A549 (cell line): Measurements from ENCODE around the gene KRT33B. TPM values are rescaled to one million over a fixed set of nuclear protein-coding genes. Genes with fewer than 3 reads are reported as not detected.
"Not testable (repeated sequence)": the region's sequence is repeated elsewhere in the genome, so short reads cannot be mapped to it uniquely, and the experiment has no call there.

ENCODE experiments used
- ATAC-seq, 2 experiments: fragments of 200-7000 bp in 1 of 2; fragments of >200 bp in 1 of 2; cut with Nextera tagmentation in 1 of 2; cut with Tn5 transposase in 1 of 2; 3 replicates each; pipeline versions ENCODE4 v1.8.0 to v1.9.1; 2018 to 2020; ENCODE audit warnings: mild to moderate bottlenecking in 1 of 2, moderate library complexity in 1 of 2
- CTCF ChIA-PET: fragments of 300-600 bp; sonication (Branson Sonifier 250); formaldehyde crosslinking; extraction: SDS; loops from one replicate; lab custom pipeline; 2021; ENCODE audit warnings: antibody characterized with exemption, inconsistent platforms; lab: Yijun Ruan, JAX
- POLR2A ChIA-PET: fragments of 350-600 bp; formaldehyde crosslinking; extraction: SDS; loops from one replicate; lab custom pipeline; 2021; ENCODE audit warnings: antibody characterized with exemption, inconsistent platforms; lab: Yijun Ruan, JAX
- DNase-seq, 2 experiments: peaks; one replicate each; pipeline versions ENCODE4 v3.0.0 to v3.0.0-alpha.2; 2011 to 2016; ENCODE audit warnings: low read depth in 1 of 2, low spot score in 1 of 2
- FAIRE-seq: peaks from 2 replicates; lab custom pipeline; 2011; peaks lifted over from hg19 to GRCh38; lab: Jason Lieb, UNC
- H3K27ac ChIP-seq, 2 experiments: fragments of >200 bp; sonication (Bioruptor Twin); formaldehyde crosslinking; 3 replicates each; pipeline ENCODE4 v1.5.1; 2016 to 2017
- H3K4me1 ChIP-seq: fragments of >200 bp; sonication (Bioruptor Twin); formaldehyde crosslinking; 3 replicates; pipeline ENCODE4 v1.6.1; 2016
- H3K4me2 ChIP-seq: fragments of >200 bp; sonication (Bioruptor Twin); formaldehyde crosslinking; 3 replicates; pipeline ENCODE4 v1.6.1; 2016
- H3K4me3 ChIP-seq: fragments of >200 bp; sonication (Bioruptor Twin); formaldehyde crosslinking; 3 replicates; pipeline ENCODE4 v1.5.1; 2016
- H3K9me3 ChIP-seq: fragments of >200 bp; sonication (Bioruptor Twin); formaldehyde crosslinking; 3 replicates; pipeline ENCODE4 v1.6.1; 2016
- CBX2 ChIP-seq: fragments of 200-600 bp; sonication (generic); IDR thresholded peaks from 2 replicates; pipeline ENCODE4 v1.6.1; 2016; ENCODE audit warnings: low read depth, mild to moderate bottlenecking, borderline replicate concordance
- CHD2 ChIP-seq: fragments of 150-350 bp; IDR thresholded peaks from 2 replicates; pipeline ENCODE4 v1.6.1; 2014; ENCODE audit warnings: low read length; ENCODE audit not compliant: partially characterized antibody
- FOSB ChIP-seq: fragments of 250-450 bp; sonication (Bioruptor Pico); IDR thresholded peaks from 2 replicates; pipeline ENCODE4 v1.5.0; 2020; ENCODE audit warnings: mild to moderate bottlenecking, moderate library complexity
- FOSL2 ChIP-seq, 2 experiments: fragments of 450-650 bp in 1 of 2; fragments of >200 bp in 1 of 2; sonication (Bioruptor Twin) in 1 of 2; formaldehyde crosslinking; IDR thresholded peaks; 2 replicates each; pipeline versions ENCODE4 v1.5.0 to v1.6.1; 2016 to 2020; ENCODE audit warnings: mild to moderate bottlenecking in 1 of 2, moderate library complexity in 1 of 2
- FOXS1 ChIP-seq: fragments of 250-450 bp; sonication (Bioruptor Pico); IDR thresholded peaks from 2 replicates; pipeline ENCODE4 v1.5.0; 2020; ENCODE audit warnings: mild to moderate bottlenecking, moderate library complexity
- GATA3 ChIP-seq: IDR thresholded peaks from 2 replicates; pipeline ENCODE4 v1.6.1; 2012; ENCODE audit warnings: borderline replicate concordance
- JUNB ChIP-seq: fragments of >200 bp; sonication (Bioruptor Twin); formaldehyde crosslinking; IDR thresholded peaks from 2 replicates; pipeline ENCODE4 v1.6.1; 2016
- KDM1A ChIP-seq: fragments of 200-600 bp; sonication (generic); IDR thresholded peaks from 2 replicates; pipeline ENCODE4 v1.6.1; 2016; ENCODE audit warnings: low read depth, mild to moderate bottlenecking
- KDM5A ChIP-seq: fragments of 200-600 bp; sonication (generic); IDR thresholded peaks from 2 replicates; pipeline ENCODE4 v1.6.1; 2016; ENCODE audit warnings: antibody characterized with exemption, mild to moderate bottlenecking
- MAFK ChIP-seq: fragments of 450-650 bp; IDR thresholded peaks from 2 replicates; pipeline ENCODE4 v1.6.1; 2014; ENCODE audit not compliant: partially characterized antibody
- MAZ ChIP-seq: fragments of 150-350 bp; IDR thresholded peaks from 2 replicates; pipeline ENCODE4 v1.6.1; 2014; ENCODE audit warnings: antibody characterized with exemption, low read depth, low read length, borderline replicate concordance
- MYC ChIP-seq: IDR thresholded peaks from 2 replicates; pipeline ENCODE4 v1.6.1; 2012; ENCODE audit warnings: mild to moderate bottlenecking, inconsistent platforms, low read length, improper control_type of control experiment, borderline replicate concordance
- NFE2L2 ChIP-seq: fragments of 150-350 bp; conservative IDR thresholded peaks from 2 replicates; pipeline ENCODE4 v1.6.1; 2014; ENCODE audit warnings: low read length
- NPAS2 ChIP-seq: fragments of 250-450 bp; sonication (Bioruptor Pico); IDR thresholded peaks from 2 replicates; pipeline ENCODE4 v1.8.0; 2022; ENCODE audit warnings: mild to moderate bottlenecking, moderate library complexity, borderline replicate concordance
- NR3C1 ChIP-seq: fragments of >200 bp; sonication (Bioruptor Twin); formaldehyde crosslinking; IDR thresholded peaks from 3 replicates; pipeline ENCODE4 v1.6.1; 2017
- POLR2A ChIP-seq: IDR thresholded peaks from 2 replicates; pipeline ENCODE4 v1.6.1; 2012; ENCODE audit warnings: mild to moderate bottlenecking, low read length
- POLR2AphosphoS2 ChIP-seq: conservative IDR thresholded peaks from 2 replicates; pipeline ENCODE4 v1.6.1; 2012; ENCODE audit warnings: low read length, improper control_type of control experiment, inconsistent platforms
- RAD21 ChIP-seq, 2 experiments: fragments of >200 bp in 1 of 2; sonication (Bioruptor Twin) in 1 of 2; formaldehyde crosslinking in 1 of 2; IDR thresholded peaks in 1 of 2; conservative IDR thresholded peaks in 1 of 2; 2 replicates in 1 of 2; 3 replicates in 1 of 2; pipeline ENCODE4 v1.6.1; 2012 to 2018; ENCODE audit warnings: inconsistent platforms in 1 of 2
- RFX5 ChIP-seq: fragments of 450-650 bp; IDR thresholded peaks from 2 replicates; pipeline ENCODE4 v1.7.1; 2014; ENCODE audit warnings: antibody characterized with exemption, mild to moderate bottlenecking, moderate library complexity
- ZC3H11A ChIP-seq: fragments of 450-650 bp; IDR thresholded peaks from 2 replicates; pipeline ENCODE4 v1.6.1; 2014; ENCODE audit warnings: antibody characterized with exemption, mild to moderate bottlenecking
- WGBS: methylation state at CpG from one replicate; pipeline ENCODE4 v1.1.6; 2017; ENCODE audit errors: missing lambda C conversion rate; 5-methylcytosine and 5-hydroxymethylcytosine counted together
- polyA plus RNA-seq, 4 experiments: library from polyadenylated mRNA; depleted of rRNA in 3 of 4; stranded (reverse); fragments of >200 nt; fragmentation: RNase III in 1 of 4; extraction: RNeasy Plus Mini Kit Qiagen cat#74134 plus additional on column Dnase treatment in 1 of 4; gene quantifications; 2 replicates in 3 of 4; 3 replicates in 1 of 4; pipeline ENCODE4 v1.2.3, GENCODE V29; 2011 to 2017
- TF ChIP-seq, protein P1 (sequence below): fragments of 450-650 bp; IDR thresholded peaks from 2 replicates; pipeline ENCODE4 v1.6.1; 2014; ENCODE audit warnings: antibody characterized with exemption
- TF ChIP-seq, protein P2 (sequence below): IDR thresholded peaks from 2 replicates; pipeline ENCODE4 v1.6.1; 2012; ENCODE audit warnings: low read depth, borderline replicate concordance
- TF ChIP-seq, protein P3 (sequence below): fragments of 250-450 bp; sonication (Bioruptor Pico); IDR thresholded peaks from 2 replicates; pipeline ENCODE4 v1.5.0; 2020; ENCODE audit warnings: low read depth, mild to moderate bottlenecking, moderate library complexity
- TF ChIP-seq, protein P4 (sequence below): fragments of >200 bp; sonication (Bioruptor Twin); formaldehyde crosslinking; IDR thresholded peaks from 3 replicates; pipeline ENCODE4 v1.6.1; 2016
- TF ChIP-seq, protein P5 (sequence below): fragments of 150-350 bp; IDR thresholded peaks from 2 replicates; pipeline ENCODE4 v1.6.1; 2014; ENCODE audit warnings: low read depth, mild to moderate bottlenecking, low read length
- TF ChIP-seq, protein P6 (sequence below): IDR thresholded peaks from 2 replicates; pipeline ENCODE4 v1.6.1; 2012

KRT33B gene
- polyA plus RNA-seq, 2 of the 4 experiments (the other 2 are of a cell fraction): 0.05 TPM; not detected in 1

DNA sequence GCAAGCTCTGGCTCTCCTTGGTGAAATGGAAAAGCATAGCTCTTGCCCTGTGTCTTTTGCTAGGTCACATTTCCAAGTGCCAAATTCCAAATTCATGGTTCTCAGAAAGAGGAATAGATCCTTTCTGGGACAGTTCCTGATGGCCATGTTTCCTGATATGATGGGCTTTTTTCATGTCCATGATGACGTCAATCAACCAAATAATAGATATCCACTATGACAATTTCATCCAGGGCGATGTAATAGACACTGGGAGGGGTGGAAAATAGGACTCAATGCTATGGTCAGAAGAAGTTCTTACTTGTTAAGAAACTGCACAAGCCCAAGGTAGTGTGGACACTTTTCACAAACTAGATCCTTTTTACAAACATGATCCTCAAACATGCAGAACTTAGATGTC is 18.4 kb downstream of the KRT33B start:
- no peaks in the 10 kb centered on the region for H3K4me1 ChIP-seq
- no peak overlapping the region for H3K4me3 ChIP-seq
- FAIRE-seq: no peak
- no peak for ATAC-seq
- CTCF ChIA-PET: interaction anchor here (0.7 to 1.2 kb wide), 3 partner anchors 13 to 62 kb away, joined by 3 read pairs; no protein-coding TSS in a partner anchor
- H3K4me2 ChIP-seq: no peak overlapping the region
- no peak overlapping the region for H3K27ac ChIP-seq
- peaks cover 6% of the 10 kb centered on the region for H3K9me3 ChIP-seq
- no peak for DNase-seq
- WGBS: 48% methylated on average over 2 of the region's 2 CpGs
- TF ChIP-seq, protein P1, sequence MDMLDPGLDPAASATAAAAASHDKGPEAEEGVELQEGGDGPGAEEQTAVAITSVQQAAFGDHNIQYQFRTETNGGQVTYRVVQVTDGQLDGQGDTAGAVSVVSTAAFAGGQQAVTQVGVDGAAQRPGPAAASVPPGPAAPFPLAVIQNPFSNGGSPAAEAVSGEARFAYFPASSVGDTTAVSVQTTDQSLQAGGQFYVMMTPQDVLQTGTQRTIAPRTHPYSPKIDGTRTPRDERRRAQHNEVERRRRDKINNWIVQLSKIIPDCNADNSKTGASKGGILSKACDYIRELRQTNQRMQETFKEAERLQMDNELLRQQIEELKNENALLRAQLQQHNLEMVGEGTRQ: no peak
- TF ChIP-seq, protein P2, sequence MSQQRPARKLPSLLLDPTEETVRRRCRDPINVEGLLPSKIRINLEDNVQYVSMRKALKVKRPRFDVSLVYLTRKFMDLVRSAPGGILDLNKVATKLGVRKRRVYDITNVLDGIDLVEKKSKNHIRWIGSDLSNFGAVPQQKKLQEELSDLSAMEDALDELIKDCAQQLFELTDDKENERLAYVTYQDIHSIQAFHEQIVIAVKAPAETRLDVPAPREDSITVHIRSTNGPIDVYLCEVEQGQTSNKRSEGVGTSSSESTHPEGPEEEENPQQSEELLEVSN: no peak
- no peak for TF ChIP-seq NPAS2 (CRISPR knock-in tag)
- TF ChIP-seq, protein P3, sequence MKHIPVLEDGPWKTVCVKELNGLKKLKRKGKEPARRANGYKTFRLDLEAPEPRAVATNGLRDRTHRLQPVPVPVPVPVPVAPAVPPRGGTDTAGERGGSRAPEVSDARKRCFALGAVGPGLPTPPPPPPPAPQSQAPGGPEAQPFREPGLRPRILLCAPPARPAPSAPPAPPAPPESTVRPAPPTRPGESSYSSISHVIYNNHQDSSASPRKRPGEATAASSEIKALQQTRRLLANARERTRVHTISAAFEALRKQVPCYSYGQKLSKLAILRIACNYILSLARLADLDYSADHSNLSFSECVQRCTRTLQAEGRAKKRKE (CRISPR knock-in tag): no peak
- TF ChIP-seq FOXS1 (CRISPR knock-in tag): no peak
- no peak for TF ChIP-seq CHD2
- TF ChIP-seq NR3C1: no peak
- TF ChIP-seq CBX2: no peak
- TF ChIP-seq JUNB: no peak
- no peak for TF ChIP-seq POLR2A
- no peak for TF ChIP-seq ZC3H11A
- no peak for TF ChIP-seq NFE2L2
- POLR2A ChIA-PET: no interaction called here

DNA sequence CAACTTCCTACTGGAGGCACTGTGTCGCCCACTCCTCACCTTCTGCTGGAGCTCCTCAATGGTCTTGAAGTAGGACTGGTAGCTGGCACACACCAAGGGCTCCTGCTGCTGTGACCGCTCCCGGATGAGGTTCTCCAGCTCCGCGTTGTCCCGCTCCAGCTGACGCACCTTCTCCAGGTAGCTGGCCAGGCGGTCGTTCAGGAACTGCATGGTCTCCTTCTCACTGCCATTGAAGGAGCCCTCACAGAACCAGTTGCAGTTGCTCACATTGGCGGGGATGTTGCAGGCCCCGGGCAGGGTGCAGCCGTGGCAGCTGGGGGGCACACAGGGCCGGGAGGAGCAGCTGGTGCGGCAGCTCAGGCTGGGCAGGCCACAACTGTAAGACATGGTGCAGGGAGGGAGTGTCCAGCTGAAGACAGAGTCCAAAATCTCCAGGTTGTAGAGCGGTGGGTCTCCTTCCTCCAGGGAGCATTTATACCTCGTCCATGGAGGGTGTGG is 19.2 kb downstream of the KRT33B start, which contains the start of gene KRT33A:
Gene KRT33A, minus strand, starts transcription at position 448 of the 498 bp plus-strand sequence. Its CDS starts 61 bp downstream, at position 387.
- DNase-seq, FAIRE-seq, H3K4me3 ChIP-seq, H3K4me2 ChIP-seq, H3K4me1 ChIP-seq, H3K9me3 ChIP-seq, POLR2A ChIA-PET, H3K27ac ChIP-seq, ATAC-seq: not testable (repeated sequence)
- 60% methylated on average over 16 of the region's 16 CpGs for WGBS
- CTCF ChIA-PET: interaction anchor here (0.9 to 3.7 kb wide), 7 partner anchors 8 to 199 kb away, joined by 3 to 19 read pairs (median 3); no protein-coding TSS in a partner anchor

DNA sequence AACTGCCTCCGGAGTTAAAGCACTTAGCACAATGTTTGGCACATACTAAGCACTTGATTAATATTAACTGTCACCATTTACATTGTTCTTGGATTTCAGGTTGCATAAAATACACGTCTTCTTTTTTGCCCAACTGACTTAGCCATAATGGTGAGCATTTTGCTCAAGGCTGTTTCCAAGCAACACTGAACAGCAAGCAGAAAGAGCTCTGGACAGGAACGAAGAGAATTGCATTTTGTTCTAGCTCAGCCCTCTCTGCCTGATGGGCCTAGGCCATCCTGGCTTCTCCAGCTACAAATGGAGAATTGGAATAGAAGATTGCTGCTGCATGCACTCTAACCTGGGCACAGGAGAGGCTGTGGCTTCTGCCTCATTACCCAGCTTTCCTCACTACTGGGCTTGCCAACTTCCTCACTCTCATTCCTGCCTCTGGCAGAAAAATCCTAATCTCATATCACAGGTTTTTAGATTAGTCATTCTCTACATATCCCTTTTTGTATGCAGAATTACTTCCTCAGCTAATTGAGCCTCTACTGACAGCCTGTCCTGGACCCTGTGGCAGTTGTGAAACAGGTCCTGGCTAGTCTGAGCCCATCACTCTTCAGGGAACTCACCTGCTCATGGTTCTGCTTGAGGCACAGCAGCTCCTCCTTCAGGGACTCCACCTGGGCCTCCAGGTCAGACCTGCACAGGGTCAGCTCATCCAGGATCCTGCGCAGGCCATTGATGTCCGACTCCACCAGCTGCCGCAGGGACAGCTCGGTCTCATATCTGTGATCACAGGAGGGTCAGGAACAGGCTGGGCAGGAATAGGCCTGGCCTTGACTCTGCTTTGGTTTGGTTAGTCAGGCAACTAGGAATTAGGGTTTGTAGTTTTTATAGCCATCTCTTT is 21.5 kb downstream of the KRT33B start:
- ATAC-seq: no peak
- ChIA-PET POLR2A (no interaction called here), CTCF (interaction anchor here (1.4 to 3.7 kb wide), 9 partner anchors 14 to 491 kb away, joined by 3 to 19 read pairs (median 7); no protein-coding TSS in a partner anchor)
- no peak for DNase-seq
- no peak overlapping the region for H3K27ac ChIP-seq
- H3K4me3 ChIP-seq: no peak overlapping the region
- H3K4me2 ChIP-seq: no peak overlapping the region
- peak; percentile 51 for FAIRE-seq
- WGBS: 73% methylated on average over 7 of the region's 7 CpGs
- no peaks in the 10 kb centered on the region for H3K4me1 ChIP-seq
- no peaks in the 10 kb centered on the region for H3K9me3 ChIP-seq
- TF ChIP-seq, protein P4, sequence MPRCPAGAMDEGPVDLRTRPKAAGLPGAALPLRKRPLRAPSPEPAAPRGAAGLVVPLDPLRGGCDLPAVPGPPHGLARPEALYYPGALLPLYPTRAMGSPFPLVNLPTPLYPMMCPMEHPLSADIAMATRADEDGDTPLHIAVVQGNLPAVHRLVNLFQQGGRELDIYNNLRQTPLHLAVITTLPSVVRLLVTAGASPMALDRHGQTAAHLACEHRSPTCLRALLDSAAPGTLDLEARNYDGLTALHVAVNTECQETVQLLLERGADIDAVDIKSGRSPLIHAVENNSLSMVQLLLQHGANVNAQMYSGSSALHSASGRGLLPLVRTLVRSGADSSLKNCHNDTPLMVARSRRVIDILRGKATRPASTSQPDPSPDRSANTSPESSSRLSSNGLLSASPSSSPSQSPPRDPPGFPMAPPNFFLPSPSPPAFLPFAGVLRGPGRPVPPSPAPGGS: no peak
- TF ChIP-seq, protein P5, sequence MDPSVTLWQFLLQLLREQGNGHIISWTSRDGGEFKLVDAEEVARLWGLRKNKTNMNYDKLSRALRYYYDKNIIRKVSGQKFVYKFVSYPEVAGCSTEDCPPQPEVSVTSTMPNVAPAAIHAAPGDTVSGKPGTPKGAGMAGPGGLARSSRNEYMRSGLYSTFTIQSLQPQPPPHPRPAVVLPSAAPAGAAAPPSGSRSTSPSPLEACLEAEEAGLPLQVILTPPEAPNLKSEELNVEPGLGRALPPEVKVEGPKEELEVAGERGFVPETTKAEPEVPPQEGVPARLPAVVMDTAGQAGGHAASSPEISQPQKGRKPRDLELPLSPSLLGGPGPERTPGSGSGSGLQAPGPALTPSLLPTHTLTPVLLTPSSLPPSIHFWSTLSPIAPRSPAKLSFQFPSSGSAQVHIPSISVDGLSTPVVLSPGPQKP: no peak
- TF ChIP-seq GATA3 (no peak), MYC (no peak), RAD21 (conservative IDR thresholded peaks at IDR 0.05 in 1 of 2, IDR thresholded peaks at IDR 0.05 in 1 of 2) (no peak), FOSL2 (IDR thresholded peaks at IDR 0.05) (no peak), FOSL2 (CRISPR knock-in tag; IDR thresholded peaks at IDR 0.05) (no peak), KDM5A (no peak), FOSB (no peak), RFX5 (no peak), NFE2L2 (no peak), MAFK (no peak), KDM1A (no peak), MAZ (no peak), POLR2AphosphoS2 (no peak), ZC3H11A (no peak)
- TF ChIP-seq, protein P1: no peak
- TF ChIP-seq, protein P6, sequence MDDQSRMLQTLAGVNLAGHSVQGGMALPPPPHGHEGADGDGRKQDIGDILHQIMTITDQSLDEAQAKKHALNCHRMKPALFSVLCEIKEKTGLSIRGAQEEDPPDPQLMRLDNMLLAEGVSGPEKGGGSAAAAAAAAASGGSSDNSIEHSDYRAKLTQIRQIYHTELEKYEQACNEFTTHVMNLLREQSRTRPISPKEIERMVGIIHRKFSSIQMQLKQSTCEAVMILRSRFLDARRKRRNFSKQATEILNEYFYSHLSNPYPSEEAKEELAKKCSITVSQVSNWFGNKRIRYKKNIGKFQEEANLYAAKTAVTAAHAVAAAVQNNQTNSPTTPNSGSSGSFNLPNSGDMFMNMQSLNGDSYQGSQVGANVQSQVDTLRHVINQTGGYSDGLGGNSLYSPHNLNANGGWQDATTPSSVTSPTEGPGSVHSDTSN: no peak
